SK-N-SH (cell line): Measurements from ENCODE around the gene DERA. TPM values are rescaled to one million over a fixed set of nuclear protein-coding genes. Genes with fewer than 3 reads are reported as not detected.

ENCODE experiments used
- CTCF ChIA-PET: fragments of 300-600, 350-600 bp; formaldehyde crosslinking; extraction: SDS; loops from one replicate; lab custom pipeline; 2021; lab: Yijun Ruan, JAX
- POLR2A ChIA-PET: fragments of 350-600 bp; sonication (Branson Sonifier 250); formaldehyde crosslinking; extraction: SDS; loops from one replicate; lab custom pipeline; 2020; ENCODE audit warnings: antibody characterized with exemption, inconsistent platforms; lab: Yijun Ruan, JAX
- DNase-seq: peaks from one replicate; pipeline ENCODE4 v3.0.0; 2012
- H2AFZ ChIP-seq: fragments of 200-600 bp; sonication (generic); 2 replicates; pipeline ENCODE4 v1.8.1; 2016; ENCODE audit warnings: antibody characterized with exemption, mild to moderate bottlenecking, low read depth
- H3F3A ChIP-seq: fragments of 200-600 bp; sonication (generic); replicated peaks from 2 replicates; pipeline ENCODE3; 2016; ENCODE audit warnings: antibody characterized with exemption, mild to moderate bottlenecking; ENCODE audit not compliant: insufficient read depth
- H3K27ac ChIP-seq, 2 experiments: fragments of 200-500 bp in 1 of 2; fragments of 200-600 bp in 1 of 2; sonication (Bioruptor generic) in 1 of 2; sonication (generic), shearing (Covaris generic) in 1 of 2; 2 replicates each; pipeline versions ENCODE4 v1.5.1 to v1.6.1; 2014 to 2016; ENCODE audit warnings: low read depth in 2 of 2, inconsistent platforms in 1 of 2, low read length in 1 of 2, mild to moderate bottlenecking in 1 of 2, mixed read lengths in 1 of 2
- H3K27me3 ChIP-seq: fragments of 200-600 bp; sonication (generic), shearing (Covaris generic); 2 replicates; pipeline ENCODE4 v1.6.1; 2016; ENCODE audit warnings: mixed run types; ENCODE audit not compliant: insufficient read depth
- H3K36me3 ChIP-seq, 2 experiments: fragments of 200-500 bp in 1 of 2; fragments of 200-600 bp in 1 of 2; sonication (Bioruptor generic) in 1 of 2; sonication (generic) in 1 of 2; replicated peaks in 1 of 2; 2 replicates each; pipeline versions ENCODE3 to v1.5.1; 2014 to 2016; ENCODE audit warnings: low read length in 1 of 2, mild to moderate bottlenecking in 1 of 2; ENCODE audit not compliant: insufficient read depth in 2 of 2, control insufficient read depth in 1 of 2
- H3K4me1 ChIP-seq, 2 experiments: fragments of 200-500 bp in 1 of 2; fragments of 200-600 bp in 1 of 2; sonication (Bioruptor generic) in 1 of 2; sonication (generic), shearing (Covaris generic) in 1 of 2; 2 replicates each; pipeline versions ENCODE4 v1.5.1 to v1.6.1; 2014 to 2016; ENCODE audit warnings: low read depth in 1 of 2, low read length in 1 of 2, mixed run types in 1 of 2; ENCODE audit not compliant: insufficient read depth in 2 of 2, control insufficient read depth in 1 of 2
- H3K4me2 ChIP-seq: fragments of 200-600 bp; sonication (generic), shearing (Covaris generic); 2 replicates; pipeline ENCODE4 v1.6.1; 2017; ENCODE audit warnings: mixed run types
- H3K4me3 ChIP-seq, 2 experiments: fragments of 200-500 bp in 1 of 2; fragments of 200-600 bp in 1 of 2; sonication (Bioruptor generic) in 1 of 2; sonication (generic), shearing (Covaris generic) in 1 of 2; 2 replicates each; pipeline versions ENCODE4 v1.5.1 to v1.8.1; 2014 to 2016; ENCODE audit warnings: low read depth in 2 of 2, inconsistent platforms in 1 of 2, low read length in 1 of 2, mild to moderate bottlenecking in 1 of 2, mixed read lengths in 1 of 2, moderate library complexity in 1 of 2
- H3K79me2 ChIP-seq: fragments of 200-600 bp; sonication (generic); 2 replicates; pipeline ENCODE4 v1.8.1; 2017; ENCODE audit warnings: mild to moderate bottlenecking; ENCODE audit not compliant: insufficient read depth
- H3K9ac ChIP-seq: fragments of 200-600 bp; sonication (generic); 2 replicates; pipeline ENCODE4 v1.6.1; 2017; ENCODE audit warnings: mixed run types
- H3K9me2 ChIP-seq: fragments of 200-600 bp; sonication (generic); 2 replicates; pipeline ENCODE4 v1.6.1; 2017; ENCODE audit warnings: mixed run types
- H3K9me3 ChIP-seq: fragments of 200-600 bp; sonication (generic); 2 replicates; pipeline ENCODE4 v1.6.1; 2017; ENCODE audit warnings: mixed run types, mild to moderate bottlenecking, moderate library complexity
- H4K20me1 ChIP-seq: fragments of 200-600 bp; sonication (generic); 2 replicates; pipeline ENCODE4 v1.6.1; 2017; ENCODE audit warnings: mild to moderate bottlenecking, mixed run types; ENCODE audit not compliant: insufficient read depth
- CHD2 ChIP-seq: fragments of 150-350 bp; IDR thresholded peaks from 2 replicates; pipeline ENCODE4 v1.6.1; 2018; ENCODE audit warnings: low read length; ENCODE audit not compliant: partially characterized antibody
- EP300 ChIP-seq, 2 experiments: IDR thresholded peaks; 2 replicates each; pipeline versions ENCODE4 v1.4.0 to v1.6.1; 2012; ENCODE audit warnings: borderline replicate concordance in 1 of 2, low read depth in 1 of 2, low read length in 1 of 2
- FOSL2 ChIP-seq: IDR thresholded peaks from 2 replicates; pipeline ENCODE4 v1.4.0; 2012; ENCODE audit warnings: low read depth, mild to moderate bottlenecking, moderate library complexity, borderline replicate concordance
- FOXJ3 ChIP-seq: sonication (generic); formaldehyde crosslinking; IDR thresholded peaks from 2 replicates; pipeline ENCODE4 v1.5.1; 2020; ENCODE audit warnings: mild to moderate bottlenecking, missing genetic modification reagents
- JUND ChIP-seq: IDR thresholded peaks from 2 replicates; pipeline ENCODE4 v1.4.0; 2012
- MXI1 ChIP-seq: IDR thresholded peaks from 2 replicates; pipeline ENCODE4 v1.6.1; 2012; ENCODE audit warnings: mild to moderate bottlenecking, low read depth, low read length, improper control_type of control experiment
- NFIC ChIP-seq: IDR thresholded peaks from 2 replicates; pipeline ENCODE4 v1.4.0; 2012; ENCODE audit warnings: borderline replicate concordance
- RFX5 ChIP-seq: IDR thresholded peaks from 2 replicates; pipeline ENCODE4 v1.6.1; 2012; ENCODE audit warnings: mild to moderate bottlenecking, improper control_type of control experiment, low read length
- RXRA ChIP-seq: IDR thresholded peaks from 2 replicates; pipeline ENCODE4 v1.4.0; 2012; ENCODE audit warnings: low read depth, mild to moderate bottlenecking, borderline replicate concordance
- WGBS: methylation state at CpG from one replicate; pipeline ENCODE4 v1.1.6; 2017; ENCODE audit warnings: low lambda C conversion rate; 5-methylcytosine and 5-hydroxymethylcytosine counted together
- polyA plus RNA-seq, 3 experiments: library from polyadenylated mRNA; depleted of rRNA; stranded (reverse); fragments of >200 nt; gene quantifications; 2 replicates each; pipeline ENCODE4 v1.2.3, GENCODE V29; 2012
- TF ChIP-seq, protein P1 (sequence below): IDR thresholded peaks from 2 replicates; pipeline ENCODE4 v1.6.1; 2012; ENCODE audit warnings: mild to moderate bottlenecking, low read depth, low read length, moderate library complexity
- TF ChIP-seq, protein P2 (sequence below): IDR thresholded peaks from 2 replicates; pipeline ENCODE4; 2012

The DERA gene
- polyA plus RNA-seq, 1 of the 3 experiments (the other 2 are of a cell fraction) = 16.6 TPM

DNA sequence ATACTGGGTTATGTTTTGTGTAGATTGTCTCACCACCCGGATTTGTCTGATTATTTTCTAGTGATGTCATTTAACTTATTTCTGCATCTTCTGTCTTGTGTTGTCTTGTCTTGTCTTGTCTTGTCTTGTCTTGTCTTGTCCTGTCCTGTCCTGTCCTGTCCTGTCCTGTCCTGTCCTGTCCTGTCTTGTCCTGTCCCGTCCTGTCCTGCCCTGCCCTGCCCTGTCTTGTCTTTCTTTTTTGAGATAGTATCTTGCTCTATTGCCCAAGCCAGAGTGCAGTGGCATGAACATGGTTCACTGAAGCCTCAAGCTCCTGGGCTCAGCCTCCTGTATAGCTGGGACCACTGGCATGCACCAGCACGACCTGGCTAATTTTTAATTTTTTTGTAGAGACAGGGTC is 25.6 kb downstream of the DERA start (continued):
- TF ChIP-seq MXI1 (no peak), EP300 (IDR thresholded peaks at IDR 0.05; ENCODE audit: borderline replicate concordance in 1 of 2, low read depth in 1 of 2, low read length in 1 of 2) (no peak), FOXJ3 (CRISPR knock-in tag) (no peak), JUND (no peak), RFX5 (no peak), FOSL2 (no peak)
- TF ChIP-seq, protein P1, sequence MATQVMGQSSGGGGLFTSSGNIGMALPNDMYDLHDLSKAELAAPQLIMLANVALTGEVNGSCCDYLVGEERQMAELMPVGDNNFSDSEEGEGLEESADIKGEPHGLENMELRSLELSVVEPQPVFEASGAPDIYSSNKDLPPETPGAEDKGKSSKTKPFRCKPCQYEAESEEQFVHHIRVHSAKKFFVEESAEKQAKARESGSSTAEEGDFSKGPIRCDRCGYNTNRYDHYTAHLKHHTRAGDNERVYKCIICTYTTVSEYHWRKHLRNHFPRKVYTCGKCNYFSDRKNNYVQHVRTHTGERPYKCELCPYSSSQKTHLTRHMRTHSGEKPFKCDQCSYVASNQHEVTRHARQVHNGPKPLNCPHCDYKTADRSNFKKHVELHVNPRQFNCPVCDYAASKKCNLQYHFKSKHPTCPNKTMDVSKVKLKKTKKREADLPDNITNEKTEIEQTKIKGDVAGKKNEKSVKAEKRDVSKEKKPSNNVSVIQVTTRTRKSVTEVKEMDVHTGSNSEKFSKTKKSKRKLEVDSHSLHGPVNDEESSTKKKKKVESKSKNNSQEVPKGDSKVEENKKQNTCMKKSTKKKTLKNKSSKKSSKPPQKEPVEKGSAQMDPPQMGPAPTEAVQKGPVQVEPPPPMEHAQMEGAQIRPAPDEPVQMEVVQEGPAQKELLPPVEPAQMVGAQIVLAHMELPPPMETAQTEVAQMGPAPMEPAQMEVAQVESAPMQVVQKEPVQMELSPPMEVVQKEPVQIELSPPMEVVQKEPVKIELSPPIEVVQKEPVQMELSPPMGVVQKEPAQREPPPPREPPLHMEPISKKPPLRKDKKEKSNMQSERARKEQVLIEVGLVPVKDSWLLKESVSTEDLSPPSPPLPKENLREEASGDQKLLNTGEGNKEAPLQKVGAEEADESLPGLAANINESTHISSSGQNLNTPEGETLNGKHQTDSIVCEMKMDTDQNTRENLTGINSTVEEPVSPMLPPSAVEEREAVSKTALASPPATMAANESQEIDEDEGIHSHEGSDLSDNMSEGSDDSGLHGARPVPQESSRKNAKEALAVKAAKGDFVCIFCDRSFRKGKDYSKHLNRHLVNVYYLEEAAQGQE = no peak

DNA sequence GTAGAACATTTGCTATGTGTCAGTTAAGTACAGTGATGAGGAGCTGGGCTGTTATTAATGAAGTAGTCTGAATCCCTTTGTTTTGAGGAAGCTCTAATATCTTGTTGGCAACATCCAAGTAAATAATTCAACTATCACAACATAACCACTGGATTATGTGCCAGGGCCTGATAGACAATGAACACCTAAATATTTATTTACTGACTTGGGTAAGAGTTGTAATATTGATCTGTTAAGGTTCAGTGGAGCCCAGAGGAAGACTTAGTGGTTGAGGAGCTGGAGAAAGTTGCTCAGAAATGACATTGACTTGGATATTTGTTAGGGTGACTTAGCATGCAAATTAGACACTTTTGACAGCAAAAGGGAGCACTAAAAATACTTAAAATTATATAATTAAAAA is 26.8 kb downstream of the DERA start:
- no peak overlapping the region for H3K9ac ChIP-seq
- H2AFZ ChIP-seq = no peak overlapping the region
- H3K79me2 ChIP-seq = peaks cover 14% of the 10 kb centered on the region; the same call in 1 of the 2 replicates
- DNase-seq = no peak
- H3K4me3 ChIP-seq = no peak overlapping the region
- ChIA-PET CTCF (no interaction called here), POLR2A (no interaction called here)
- no peak overlapping the region for H3K4me2 ChIP-seq
- no peaks in the 10 kb centered on the region for H3K9me3 ChIP-seq
- no peaks in the 10 kb centered on the region for H3K9me2 ChIP-seq
- TF ChIP-seq JUND = no peak
- H3K27ac ChIP-seq = no peak overlapping the region
- no peaks in the 10 kb centered on the region for H3K36me3 ChIP-seq
- H3K4me1 ChIP-seq = no peaks in the 10 kb centered on the region
- H3F3A ChIP-seq = peaks cover 3% of the 10 kb centered on the region
- no peaks in the 10 kb centered on the region for H3K27me3 ChIP-seq
- no peaks in the 10 kb centered on the region for H4K20me1 ChIP-seq

DNA sequence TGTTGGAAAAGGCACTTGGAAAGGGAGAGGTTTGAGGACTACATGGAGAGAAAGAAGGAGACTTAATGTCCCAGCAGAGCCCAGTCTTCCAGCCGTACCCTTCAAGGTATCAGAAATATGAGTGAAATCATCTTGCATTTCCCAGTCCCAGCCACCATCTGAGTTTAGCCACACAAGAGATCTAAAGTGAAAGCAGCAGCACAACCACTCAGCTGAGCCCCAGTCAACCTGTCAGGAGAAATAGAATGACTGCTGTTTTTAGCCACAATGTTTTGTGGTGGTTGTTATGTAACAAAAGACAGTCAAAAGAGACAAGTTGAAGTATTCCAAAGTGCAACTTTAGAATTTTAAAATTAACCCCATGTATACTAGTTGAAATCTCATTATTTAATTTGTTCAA is 28.0 kb downstream of the DERA start:
- no peak overlapping the region for H3K9ac ChIP-seq
- peaks cover 14% of the 10 kb centered on the region; the same call in 1 of the 2 replicates for H3K79me2 ChIP-seq
- H3F3A ChIP-seq = peaks cover 3% of the 10 kb centered on the region
- H2AFZ ChIP-seq = no peak overlapping the region
- H3K27me3 ChIP-seq = no peaks in the 10 kb centered on the region
- TF ChIP-seq RXRA (no peak), NFIC (no peak), CHD2 (no peak)
- TF ChIP-seq, protein P2, sequence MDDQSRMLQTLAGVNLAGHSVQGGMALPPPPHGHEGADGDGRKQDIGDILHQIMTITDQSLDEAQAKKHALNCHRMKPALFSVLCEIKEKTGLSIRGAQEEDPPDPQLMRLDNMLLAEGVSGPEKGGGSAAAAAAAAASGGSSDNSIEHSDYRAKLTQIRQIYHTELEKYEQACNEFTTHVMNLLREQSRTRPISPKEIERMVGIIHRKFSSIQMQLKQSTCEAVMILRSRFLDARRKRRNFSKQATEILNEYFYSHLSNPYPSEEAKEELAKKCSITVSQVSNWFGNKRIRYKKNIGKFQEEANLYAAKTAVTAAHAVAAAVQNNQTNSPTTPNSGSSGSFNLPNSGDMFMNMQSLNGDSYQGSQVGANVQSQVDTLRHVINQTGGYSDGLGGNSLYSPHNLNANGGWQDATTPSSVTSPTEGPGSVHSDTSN = no peak
- no peak overlapping the region for H3K4me3 ChIP-seq
- H3K27ac ChIP-seq = no peak overlapping the region
- no peaks in the 10 kb centered on the region for H4K20me1 ChIP-seq
- no peaks in the 10 kb centered on the region for H3K9me3 ChIP-seq
- 86% methylated on average over 1 of the region's 1 CpG for WGBS
- ChIA-PET CTCF (interaction anchor here (1.1 kb wide), 1 partner anchor 10 kb away, joined by 4 read pairs; no protein-coding TSS in a partner anchor), POLR2A (no interaction called here)
- no peaks in the 10 kb centered on the region for H3K36me3 ChIP-seq
- H3K9me2 ChIP-seq = no peaks in the 10 kb centered on the region
- no peak for DNase-seq
- no peak overlapping the region for H3K4me2 ChIP-seq
- no peaks in the 10 kb centered on the region for H3K4me1 ChIP-seq
